CD14-positive monocyte (primary cell): ENCODE data around the gene SGK1. TPM values are rescaled to one million over a fixed set of nuclear protein-coding genes. Genes with fewer than 3 reads are reported as not detected.

Source experiments
- DNase-seq, 3 donors: peaks; one replicate each; pipeline ENCODE4 v3.0.0-alpha.2; 2011 to 2022
- H2AFZ ChIP-seq: 2 replicates; pipeline ENCODE4 v1.6.0; 2012; ENCODE audit warnings: mild to moderate bottlenecking, low read depth, low read length, inconsistent platforms; ENCODE audit not compliant: insufficient read depth, poor library complexity, severe bottlenecking
- H3K27ac ChIP-seq, 2 donors: 1 replicate in 1 of 2; 2 replicates in 1 of 2; pipeline ENCODE4 v1.5.1; 2012 to 2013; ENCODE audit warnings: low read length in 2 of 2, control low read depth in 1 of 2, inconsistent platforms in 1 of 2, low read depth in 1 of 2, mild to moderate bottlenecking in 1 of 2
- H3K27me3 ChIP-seq, 2 donors: one replicate each; pipeline versions ENCODE4 v1.6.0 to v1.6.1; 2011 to 2013; ENCODE audit warnings: low read length in 2 of 2; ENCODE audit not compliant: control insufficient read depth in 2 of 2, insufficient read depth in 2 of 2
- H3K36me3 ChIP-seq, 2 donors: replicated peaks in 1 of 2; 1 replicate in 1 of 2; 2 replicates in 1 of 2; pipeline versions ENCODE4 v1.5.1 to v1.6.1; 2012 to 2013; ENCODE audit warnings: low read length in 2 of 2, control low read depth in 1 of 2, inconsistent platforms in 1 of 2, mild to moderate bottlenecking in 1 of 2; ENCODE audit not compliant: insufficient read depth in 2 of 2, control insufficient read depth in 1 of 2
- H3K4me1 ChIP-seq, 2 donors: 1 replicate in 1 of 2; 2 replicates in 1 of 2; pipeline versions ENCODE4 v1.5.1 to v1.6.1; 2012 to 2013; ENCODE audit warnings: low read length in 2 of 2, control low read depth in 1 of 2, inconsistent platforms in 1 of 2, mild to moderate bottlenecking in 1 of 2, moderate library complexity in 1 of 2; ENCODE audit not compliant: insufficient read depth in 2 of 2, control insufficient read depth in 1 of 2
- H3K4me2 ChIP-seq: replicated peaks from 2 replicates; pipeline ENCODE3; 2012; ENCODE audit warnings: low read length, moderate library complexity, mild to moderate bottlenecking; ENCODE audit not compliant: poor library complexity, severe bottlenecking; ENCODE audit errors: extremely low read depth
- H3K4me3 ChIP-seq, 3 experiments: fragments of 200-600 bp in 1 of 3; sonication (generic) in 1 of 3; replicated peaks in 1 of 3; 1 replicate in 2 of 3; 2 replicates in 1 of 3; pipeline ENCODE4 v1.5.1; 2011 to 2013; ENCODE audit warnings: low read length in 3 of 3, mild to moderate bottlenecking in 3 of 3, control low read depth in 2 of 3, low read depth in 2 of 3, inconsistent platforms in 1 of 3, moderate library complexity in 1 of 3
- H3K79me2 ChIP-seq: 2 replicates; pipeline ENCODE4 v1.6.0; 2012; ENCODE audit warnings: mild to moderate bottlenecking, control low read depth, inconsistent platforms, low read length, moderate library complexity; ENCODE audit not compliant: insufficient read depth
- H3K9ac ChIP-seq: 2 replicates; pipeline ENCODE4 v1.6.0; 2017; ENCODE audit warnings: low read length, mild to moderate bottlenecking; ENCODE audit not compliant: insufficient read depth, poor library complexity, severe bottlenecking
- H3K9me3 ChIP-seq, 2 donors: replicated peaks in 1 of 2; 1 replicate in 1 of 2; 2 replicates in 1 of 2; pipeline versions ENCODE4 v1.5.1 to v1.6.1; 2012 to 2013; ENCODE audit warnings: low read length in 2 of 2, control low read depth in 1 of 2; ENCODE audit not compliant: control insufficient read depth in 1 of 2, insufficient read depth in 1 of 2
- H4K20me1 ChIP-seq: 2 replicates; pipeline ENCODE4 v1.6.0; 2012; ENCODE audit warnings: mild to moderate bottlenecking, low read length, control low read depth, moderate library complexity; ENCODE audit not compliant: insufficient read depth
- H3K27ac Mint-ChIP-seq, 7 donors: one replicate each; pipeline ENCODE4 v1.8.0; 2020; ENCODE audit warnings: mild to moderate bottlenecking in 7 of 7, mixed read lengths in 7 of 7, moderate library complexity in 6 of 7, inconsistent platforms in 2 of 7
- H3K27me3 Mint-ChIP-seq, 3 donors: one replicate each; pipeline ENCODE4 v1.8.0; 2021 to 2022; ENCODE audit warnings: low read depth in 3 of 3, mild to moderate bottlenecking in 3 of 3, mixed read lengths in 3 of 3, moderate library complexity in 3 of 3, inconsistent platforms in 1 of 3
- H3K36me3 Mint-ChIP-seq, 2 donors: one replicate each; pipeline ENCODE4 v1.8.0; 2020; ENCODE audit warnings: mixed read lengths in 2 of 2, inconsistent platforms in 1 of 2, mild to moderate bottlenecking in 1 of 2
- H3K4me1 Mint-ChIP-seq: one replicate; pipeline ENCODE4 v1.8.0; 2020; ENCODE audit warnings: mild to moderate bottlenecking, mixed read lengths
- H3K4me3 Mint-ChIP-seq, 2 donors: one replicate each; pipeline ENCODE4 v1.8.0; 2020; ENCODE audit warnings: mild to moderate bottlenecking in 2 of 2, mixed read lengths in 2 of 2, moderate library complexity in 1 of 2
- H3K9me3 Mint-ChIP-seq, 7 donors: one replicate each; pipeline ENCODE4 v1.8.0; 2020 to 2022; ENCODE audit warnings: mixed read lengths in 7 of 7, mild to moderate bottlenecking in 6 of 7, moderate library complexity in 6 of 7, inconsistent platforms in 2 of 7
- CTCF ChIP-seq: fragments of 200-600 bp; IDR thresholded peaks from one replicate; pipeline ENCODE4 v1.8.0; 2022; ENCODE audit warnings: antibody characterized with exemption, mild to moderate bottlenecking
- WGBS: methylation state at CpG from one replicate; pipeline ENCODE4 v1.1.5; 2013; ENCODE audit warnings: missing lambda C conversion rate; ENCODE audit not compliant: insufficient coverage; 5-methylcytosine and 5-hydroxymethylcytosine counted together
- intact Hi-C, 2 donors: fragments of 100-400 bp; cut with micrococcal nuclease; formaldehyde crosslinking; loops; one replicate each; pipeline versions ENCODE4 v1.15.0 to v1.15.1; 2023
- polyA plus RNA-seq, 3 donors: library from polyadenylated mRNA; depleted of rRNA in 1 of 3; unstranded in 2 of 3; stranded (reverse) in 1 of 3; fragments of 300-500 nt in 2 of 3; fragments of >200 nt in 1 of 3; fragmentation: Illumina TruSeq in 2 of 3; gene quantifications; 1 replicate in 2 of 3; 2 replicates in 1 of 3; pipeline ENCODE4 v1.2.3, GENCODE V29; 2012 to 2021

Gene SGK1
- polyA plus RNA-seq, 3 donors = 373 to 419 (median 407) TPM

DNA sequence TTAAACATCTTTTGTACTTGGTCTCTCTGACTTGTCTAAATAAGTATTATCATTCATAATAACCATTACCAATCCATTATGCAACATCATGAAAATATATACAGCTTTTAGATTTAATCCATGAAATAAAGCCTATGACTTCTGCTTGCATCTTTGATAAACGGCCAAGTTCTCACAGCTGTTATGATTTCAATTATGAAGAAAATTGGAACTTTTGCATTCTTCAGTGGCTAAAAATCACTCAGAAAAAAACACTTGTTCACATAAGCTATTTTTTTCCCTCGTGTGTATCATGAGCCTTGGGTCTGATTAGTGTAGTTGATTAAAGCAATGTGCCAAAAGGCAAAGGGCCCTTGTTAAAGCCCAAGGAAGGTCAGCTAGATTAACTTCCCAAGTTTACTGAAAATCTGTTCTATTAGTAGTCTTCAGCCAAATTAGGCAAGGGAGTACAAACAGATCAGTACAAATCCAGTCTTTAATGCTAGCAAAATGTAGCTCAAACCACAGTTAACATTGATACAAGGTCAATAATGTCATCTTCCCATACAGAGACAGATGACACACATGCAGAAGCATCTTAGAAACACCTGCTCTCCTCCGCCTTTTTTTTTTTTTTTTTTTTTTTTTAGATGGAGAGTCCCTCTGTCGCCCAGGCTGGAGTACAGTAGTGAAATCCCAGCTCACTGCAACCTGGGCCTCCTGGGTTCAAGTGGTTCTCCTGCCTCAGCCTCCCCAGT, 69.9 kb downstream of the SGK1 start:
- intact Hi-C loops = loop anchor here in 1 of 2 donors (5.0 kb wide), 3 partner anchors 39 to 189 kb away; no protein-coding TSS in a partner anchor
- H3K27me3 Mint-ChIP-seq = peaks cover 0 to 3% (median 0%) of the 10 kb centered on the region in 3 donors
- Histone ChIP-seq H2AFZ (no peak overlapping the region), H3K9me3 (no peaks in the 10 kb centered on the region), H3K4me1 (peaks cover 30 to 43% of the 10 kb centered on the region in 2 donors), H3K4me2 (no peak overlapping the region), H3K27me3 (no peaks in the 10 kb centered on the region), H3K27ac (peak overlapping the region; percentile 69 to 80), H4K20me1 (no peaks in the 10 kb centered on the region), H3K36me3 (no peaks in the 10 kb centered on the region), H3K79me2 (no peaks in the 10 kb centered on the region), H3K9ac (no peak overlapping the region), H3K4me3 (no peak overlapping the region)
- no peak for DNase-seq
- WGBS = 100% methylated on average over 1 of the region's 4 CpGs
- peaks cover 0 to 2% (median 0%) of the 10 kb centered on the region in 7 donors for H3K9me3 Mint-ChIP-seq
- H3K4me3 Mint-ChIP-seq = no peak overlapping the region
- peak overlapping the region in 4 of 7 donors; percentile 21 to 93 (median 65) for H3K27ac Mint-ChIP-seq
- TF ChIP-seq CTCF = no peak
- H3K36me3 Mint-ChIP-seq = peaks cover 0 to 2% of the 10 kb centered on the region in 2 donors
- peaks cover 50% of the 10 kb centered on the region for H3K4me1 Mint-ChIP-seq

DNA sequence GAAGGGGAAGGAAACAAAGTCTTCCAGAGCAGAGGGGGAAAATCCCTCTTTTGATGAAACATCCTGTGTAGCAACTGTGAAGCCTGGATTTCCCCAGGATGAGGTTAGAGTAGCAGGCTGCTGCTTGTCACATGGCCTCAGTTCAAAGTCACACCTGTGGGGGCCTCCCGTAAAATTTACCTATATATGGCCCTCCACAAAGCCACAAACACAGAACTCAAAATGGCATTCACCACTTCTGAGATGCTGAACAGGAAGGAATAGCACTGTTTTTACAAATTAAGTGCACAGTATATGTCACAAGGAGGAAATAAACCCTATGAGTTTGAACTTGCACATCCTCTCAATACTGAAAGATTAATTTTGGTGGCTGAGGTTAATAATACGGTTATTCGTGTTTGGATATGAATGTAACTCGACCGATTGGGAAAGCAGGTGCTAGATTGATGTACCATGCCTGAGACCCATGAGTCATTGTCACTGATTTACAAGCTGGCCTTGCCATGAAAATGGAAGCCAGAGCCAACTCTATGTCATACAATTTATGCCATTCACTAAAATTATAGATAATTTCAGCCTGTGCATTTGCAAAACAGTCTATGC, 70.6 kb downstream of the SGK1 start:
- peak; percentile 46 to 94 (median 87) for DNase-seq
- no peaks in the 10 kb centered on the region for H4K20me1 ChIP-seq
- H3K27me3 Mint-ChIP-seq = peaks cover 0 to 3% (median 0%) of the 10 kb centered on the region in 3 donors
- no peaks in the 10 kb centered on the region for H3K27me3 ChIP-seq
- intact Hi-C loops = loop anchor here in 1 of 2 donors (5.0 kb wide), 3 partner anchors 40 to 190 kb away; no protein-coding TSS in a partner anchor
- H3K9ac ChIP-seq = no peak overlapping the region
- H3K27ac ChIP-seq = peak overlapping the region; percentile 69 to 80
- peaks cover 50% of the 10 kb centered on the region for H3K4me1 Mint-ChIP-seq
- H3K4me2 ChIP-seq = peak overlapping the region; percentile 31
- peaks cover 0 to 2% of the 10 kb centered on the region in 2 donors for H3K36me3 Mint-ChIP-seq
- H3K9me3 ChIP-seq = no peaks in the 10 kb centered on the region
- peaks cover 0 to 2% (median 0%) of the 10 kb centered on the region in 7 donors for H3K9me3 Mint-ChIP-seq
- H3K4me1 ChIP-seq = peaks cover 30 to 43% of the 10 kb centered on the region in 2 donors
- peak overlapping the region in 1 of 3 experiments; percentile 34 for H3K4me3 ChIP-seq
- peak overlapping the region in 1 of 2 donors; percentile 53 for H3K4me3 Mint-ChIP-seq
- H3K36me3 ChIP-seq = no peaks in the 10 kb centered on the region
- no peak for TF ChIP-seq CTCF
- no peaks in the 10 kb centered on the region for H3K79me2 ChIP-seq
- no CpG with 5 or more reads among the region's 5 CpGs for WGBS
- peak overlapping the region; percentile 90 to 96 (median 94) for H3K27ac Mint-ChIP-seq
- no peak overlapping the region for H2AFZ ChIP-seq
